GM15510 (cell line): Measurements from ENCODE around the gene CCNA1.

Experiments used
- POLR2A ChIP-seq: IDR thresholded peaks from 3 replicates; pipeline ENCODE4 v1.6.1; 2011; ENCODE audit warnings: borderline replicate concordance; ENCODE audit not compliant: insufficient read length; ENCODE audit errors: extremely low read depth

CCNA1 gene

GRCh38 chr13:36436811-36437210 is 4.5 kb downstream of the CCNA1 start:
- TF ChIP-seq POLR2A, result no peak

DNA sequence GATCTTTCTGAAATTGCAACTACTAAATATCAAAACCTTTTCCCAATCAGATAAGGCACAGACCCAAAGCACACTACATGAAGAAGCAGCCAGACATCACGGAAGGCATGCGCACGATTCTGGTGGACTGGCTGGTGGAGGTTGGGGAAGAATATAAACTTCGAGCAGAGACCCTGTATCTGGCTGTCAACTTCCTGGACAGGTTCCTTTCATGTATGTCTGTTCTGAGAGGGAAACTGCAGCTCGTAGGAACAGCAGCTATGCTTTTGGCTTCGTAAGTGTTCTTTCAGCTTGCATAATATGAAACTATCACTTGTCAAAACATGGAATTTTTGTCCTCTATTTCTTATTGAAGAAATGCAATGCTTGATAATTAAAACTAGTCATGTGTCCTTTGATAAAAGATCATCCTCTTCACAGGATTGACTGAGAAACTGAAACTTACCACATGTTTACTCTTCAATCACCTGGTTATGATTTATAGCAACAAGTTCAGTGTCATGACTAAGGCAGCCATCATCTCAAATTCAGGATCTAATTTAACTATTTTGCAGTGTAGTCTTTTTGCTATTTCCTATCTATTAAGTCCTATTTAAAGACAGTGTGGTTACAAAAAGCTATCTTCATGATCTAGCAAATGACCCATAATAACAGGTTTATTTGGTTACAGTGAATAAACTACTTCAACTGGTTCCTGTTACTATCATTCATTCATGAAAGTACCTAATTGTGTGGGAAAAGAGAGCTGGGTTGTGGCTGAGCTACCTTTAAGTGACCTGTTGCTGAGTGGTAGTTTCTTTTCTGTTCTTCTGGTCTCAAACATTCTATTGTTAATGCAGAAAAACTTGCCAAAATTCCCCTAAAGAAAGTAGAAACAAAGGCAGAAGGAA is 6.5 kb downstream of the CCNA1 start:
- TF ChIP-seq POLR2A, result no peak

DNA sequence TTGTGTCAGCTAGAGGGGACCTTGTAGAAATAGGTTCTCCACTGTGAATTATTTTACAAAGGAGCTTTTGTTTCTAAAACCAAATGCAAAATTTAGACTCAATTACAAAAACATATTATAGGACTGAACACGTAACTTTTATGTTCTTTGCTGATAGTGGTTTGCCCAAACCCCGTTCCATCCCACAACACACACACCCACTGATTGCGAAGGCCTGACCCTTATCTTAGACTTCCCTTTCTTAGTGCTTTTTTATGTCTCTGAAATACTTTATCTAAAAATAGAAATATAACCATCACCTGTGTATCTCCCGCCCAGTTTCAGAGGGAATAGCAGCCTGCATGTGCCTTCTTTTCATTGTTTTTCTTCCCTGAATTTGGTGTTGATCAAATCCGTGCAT is 13.0 kb downstream of the CCNA1 start:
- no peak for TF ChIP-seq POLR2A

GRCh38 chr13:36445891-36446351 is 13.6 kb downstream of the CCNA1 start:
- TF ChIP-seq POLR2A, result no peak

DNA sequence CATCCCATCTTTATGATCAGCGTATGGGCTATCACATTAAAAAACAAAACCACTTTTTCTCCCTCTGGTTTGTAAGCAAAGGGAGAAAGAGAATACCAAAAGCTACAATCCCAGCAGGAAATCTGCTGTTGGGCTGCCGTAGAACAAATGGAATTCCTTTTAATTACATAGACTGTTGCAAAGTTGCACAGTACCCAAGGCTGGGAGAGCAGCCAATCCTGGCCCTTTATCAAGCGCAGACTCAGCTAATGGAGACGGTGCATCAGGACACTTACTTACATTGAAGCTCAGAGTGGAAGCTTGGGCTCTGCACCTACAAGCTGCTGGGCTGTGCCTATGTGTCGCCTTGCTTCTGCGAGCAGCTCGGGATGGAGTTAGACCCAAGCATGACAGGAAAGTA is 15.2 kb downstream of the CCNA1 start:
- no peak for TF ChIP-seq POLR2A

- TF ChIP-seq POLR2A, result no peak
Observed at GRCh38 chr13:36450534-36450933, 18.2 kb downstream of the CCNA1 start.

DNA sequence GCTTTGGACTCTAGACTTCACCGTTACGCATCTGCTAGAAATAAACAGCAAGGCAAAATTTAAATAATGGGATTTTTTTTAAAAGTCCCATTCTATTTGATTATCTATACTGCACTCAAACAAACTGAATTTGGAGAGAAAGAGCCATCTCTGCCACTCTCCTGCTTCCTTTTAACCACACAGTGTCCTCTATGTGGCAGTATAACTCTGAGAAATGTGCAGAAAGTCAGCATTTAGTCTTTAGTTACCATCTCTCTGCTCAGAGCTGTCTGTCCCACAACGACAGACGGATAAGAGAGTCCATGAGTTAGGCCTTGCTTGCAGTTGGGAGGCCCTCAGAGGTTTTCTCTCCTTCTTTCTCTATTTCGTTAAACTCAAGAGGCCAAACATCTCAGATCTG is 21.2 kb downstream of the CCNA1 start:
- TF ChIP-seq POLR2A, result no peak

- TF ChIP-seq POLR2A, result no peak
Observed at GRCh38 chr13:36454121-36454520, 21.8 kb downstream of the CCNA1 start.

GRCh38 chr13:36454987-36455386 is 22.7 kb downstream of the CCNA1 start:
- TF ChIP-seq POLR2A, result no peak

GRCh38 chr13:36456577-36456976 is 24.3 kb downstream of the CCNA1 start:
- no peak for TF ChIP-seq POLR2A

GRCh38 chr13:36461506-36461905 is 29.2 kb downstream of the CCNA1 start:
- TF ChIP-seq POLR2A, result no peak

- TF ChIP-seq POLR2A, result no peak
Observed at GRCh38 chr13:36475468-36475867, 43.2 kb downstream of the CCNA1 start.

DNA sequence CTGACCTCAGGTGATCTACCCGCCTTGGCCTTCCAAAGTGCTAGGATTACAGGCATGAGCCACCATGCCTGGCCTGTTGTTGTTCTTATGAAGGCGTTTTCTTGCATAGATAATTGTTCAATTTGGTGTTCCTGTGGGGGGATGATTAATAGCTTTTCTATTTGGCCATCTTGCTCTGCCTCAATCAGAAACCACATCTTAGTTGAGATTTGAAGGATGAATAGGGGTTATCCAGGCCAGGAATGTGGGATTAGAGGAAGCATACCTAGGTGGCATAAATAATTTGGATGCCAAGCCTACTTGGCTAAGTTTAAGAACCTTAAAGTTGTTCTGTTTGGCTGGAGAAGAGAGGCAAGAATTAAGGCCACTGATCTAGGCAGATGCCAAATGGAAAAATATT is 44.4 kb downstream of the CCNA1 start:
- no peak for TF ChIP-seq POLR2A

- TF ChIP-seq POLR2A, result no peak
Observed at GRCh38 chr13:36480726-36481427, 48.6 kb downstream of the CCNA1 start.

DNA sequence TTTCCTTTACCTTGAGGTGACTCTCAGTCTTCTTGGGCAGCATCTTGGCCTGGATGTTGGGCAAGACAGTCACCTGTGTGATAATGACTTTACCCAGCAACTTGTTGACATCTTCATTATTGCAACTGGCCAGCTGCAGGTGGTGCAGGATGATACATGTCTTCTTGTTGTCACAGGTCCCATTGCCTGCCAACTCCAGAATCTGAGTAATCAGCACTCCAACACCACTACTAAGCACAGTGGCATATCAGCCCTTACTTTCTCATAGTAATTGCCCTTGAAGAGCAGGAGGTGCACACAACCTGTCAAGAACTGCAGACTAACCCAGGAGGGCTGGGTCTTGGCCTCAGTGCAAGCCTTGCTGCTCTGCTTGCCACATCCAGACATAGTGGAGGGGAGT is 57.8 kb downstream of the CCNA1 start:
- TF ChIP-seq POLR2A, result no peak
